OCI-LY1 (cell line): ENCODE results near the gene SLC30A5.

Source experiments
- EZH2 ChIP-seq: fragments of 200-600 bp; sonication (generic), shearing (Covaris generic); IDR thresholded peaks from 2 replicates; pipeline ENCODE4 v1.8.0; 2017; ENCODE audit warnings: borderline replicate concordance, mixed run types, mild to moderate bottlenecking, antibody characterized with exemption, low read length, moderate library complexity, mixed read lengths
- TF ChIP-seq, protein P1 (sequence below): fragments of 200-600 bp; sonication (generic), shearing (Covaris generic); IDR thresholded peaks from 2 replicates; pipeline ENCODE4 v1.5.1; 2017; ENCODE audit warnings: mild to moderate bottlenecking, antibody characterized with exemption, low read length, moderate library complexity, mixed read lengths

DNA sequence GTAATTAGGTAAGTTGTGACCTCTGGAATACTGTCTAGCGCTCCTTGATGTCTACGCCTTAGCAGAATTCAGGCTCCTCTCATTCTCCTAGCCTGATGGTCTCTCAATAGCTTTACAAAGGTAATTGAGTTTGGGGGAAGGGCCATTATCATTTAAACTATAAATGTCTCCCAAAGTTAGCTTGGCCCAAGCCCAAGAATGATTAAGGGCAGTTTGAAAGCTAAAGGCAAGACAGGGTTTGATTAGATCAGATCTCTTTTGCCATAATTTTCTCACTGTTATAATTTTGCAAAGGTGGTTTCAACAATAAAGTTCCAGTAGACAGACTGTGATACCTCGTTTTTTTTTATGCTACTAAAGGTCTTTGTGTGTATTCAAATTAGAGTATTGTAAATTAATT is 3.7 kb upstream of the SLC30A5 start:
- no peak for TF ChIP-seq EZH2
- TF ChIP-seq, protein P1, sequence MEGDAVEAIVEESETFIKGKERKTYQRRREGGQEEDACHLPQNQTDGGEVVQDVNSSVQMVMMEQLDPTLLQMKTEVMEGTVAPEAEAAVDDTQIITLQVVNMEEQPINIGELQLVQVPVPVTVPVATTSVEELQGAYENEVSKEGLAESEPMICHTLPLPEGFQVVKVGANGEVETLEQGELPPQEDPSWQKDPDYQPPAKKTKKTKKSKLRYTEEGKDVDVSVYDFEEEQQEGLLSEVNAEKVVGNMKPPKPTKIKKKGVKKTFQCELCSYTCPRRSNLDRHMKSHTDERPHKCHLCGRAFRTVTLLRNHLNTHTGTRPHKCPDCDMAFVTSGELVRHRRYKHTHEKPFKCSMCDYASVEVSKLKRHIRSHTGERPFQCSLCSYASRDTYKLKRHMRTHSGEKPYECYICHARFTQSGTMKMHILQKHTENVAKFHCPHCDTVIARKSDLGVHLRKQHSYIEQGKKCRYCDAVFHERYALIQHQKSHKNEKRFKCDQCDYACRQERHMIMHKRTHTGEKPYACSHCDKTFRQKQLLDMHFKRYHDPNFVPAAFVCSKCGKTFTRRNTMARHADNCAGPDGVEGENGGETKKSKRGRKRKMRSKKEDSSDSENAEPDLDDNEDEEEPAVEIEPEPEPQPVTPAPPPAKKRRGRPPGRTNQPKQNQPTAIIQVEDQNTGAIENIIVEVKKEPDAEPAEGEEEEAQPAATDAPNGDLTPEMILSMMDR, result no peak
